GM18526 (cell line): ENCODE data around the gene SLC6A19.

Experiments used
- POLR2A ChIP-seq: IDR thresholded peaks from 3 replicates; pipeline ENCODE4 v1.6.1; 2011; ENCODE audit not compliant: insufficient read length; ENCODE audit errors: extremely low read depth

The SLC6A19 gene

GRCh38 chr5:1259806-1260480 lies 58.5 kb downstream of the SLC6A19 start:
- TF ChIP-seq POLR2A, result no peak

- TF ChIP-seq POLR2A, result no peak
Observed at GRCh38 chr5:1261643-1262042, 60.2 kb downstream of the SLC6A19 start.

- no peak for TF ChIP-seq POLR2A
Observed at GRCh38 chr5:1262381-1262780, 61.0 kb downstream of the SLC6A19 start.

- no peak for TF ChIP-seq POLR2A
Observed at GRCh38 chr5:1264211-1264610, 62.8 kb downstream of the SLC6A19 start.

- no peak for TF ChIP-seq POLR2A
Observed at GRCh38 chr5:1265026-1265425, 63.6 kb downstream of the SLC6A19 start.

GRCh38 chr5:1265461-1266455 lies 64.4 kb downstream of the SLC6A19 start:
- no peak for TF ChIP-seq POLR2A

GRCh38 chr5:1266791-1267190 lies 65.4 kb downstream of the SLC6A19 start:
- TF ChIP-seq POLR2A, result no peak

- no peak for TF ChIP-seq POLR2A
Observed at GRCh38 chr5:1268056-1268455, 66.7 kb downstream of the SLC6A19 start.

- TF ChIP-seq POLR2A, result no peak
Observed at GRCh38 chr5:1268666-1269065, 67.3 kb downstream of the SLC6A19 start.

- TF ChIP-seq POLR2A, result no peak
Observed at GRCh38 chr5:1270426-1270825, 69.0 kb downstream of the SLC6A19 start.

GRCh38 chr5:1270933-1271914 lies 69.8 kb downstream of the SLC6A19 start:
- no peak for TF ChIP-seq POLR2A

- no peak for TF ChIP-seq POLR2A
Observed at GRCh38 chr5:1272201-1272600, 70.8 kb downstream of the SLC6A19 start.

GRCh38 chr5:1273745-1274144 lies 72.3 kb downstream of the SLC6A19 start:
- no peak for TF ChIP-seq POLR2A

GRCh38 chr5:1274471-1274870 lies 73.1 kb downstream of the SLC6A19 start:
- TF ChIP-seq POLR2A, result no peak
